Lower leg skin (tissue), 3 donors: ENCODE data around the gene OR52E4.

ENCODE experiments used
- CTCF ChIP-seq, 3 donors: fragments of 450-650 bp; IDR thresholded peaks; one replicate each; pipeline ENCODE4 v1.5.1; 2016; ENCODE audit warnings: antibody characterized with exemption in 3 of 3, mild to moderate bottlenecking in 3 of 3, moderate library complexity in 2 of 3
- POLR2A ChIP-seq, 2 donors: fragments of 450-650 bp; IDR thresholded peaks; one replicate each; pipeline ENCODE4 v1.6.1; 2016 to 2017; ENCODE audit warnings: antibody characterized with exemption in 2 of 2, mild to moderate bottlenecking in 1 of 2, moderate library complexity in 1 of 2

- no peak for TF ChIP-seq CTCF (IDR thresholded peaks at IDR 0.05)
- no peak for TF ChIP-seq POLR2A (IDR thresholded peaks at IDR 0.05)
These were observed at the start of gene OR52E4 for GRCh38 chr11:5880329-5880728.
